ENCODE measurements around the gene UBE2M. TPM values are rescaled to one million over a fixed set of nuclear protein-coding genes. Genes with fewer than 3 reads are reported as not detected.

Gene UBE2M
- total and polyA plus RNA-seq, 5 experiments from 2014 or later = 10.4 to 51.2 (median 20.5) TPM

GRCh38 chr19:58522709-58523108 is 35.7 kb downstream of the UBE2M start:
- Mint-ChIP-seq H3K4me1 (peaks cover 23 to 29% (median 29%) of the 10 kb centered on the region in 4 donors), H3K9me3 (no peaks in the 10 kb centered on the region), H3K27ac (peak overlapping the region in 5 of 10 donors; percentile 16 to 82 (median 73)), H3K36me3 (peaks cover 0 to 3% (median 0%) of the 10 kb centered on the region in 3 donors), H3K27me3 (no peaks in the 10 kb centered on the region), H3K4me3 (peak overlapping the region in 1 of 10 donors; percentile 26)
- no peak for ATAC-seq
- POLR2A ChIA-PET = no interaction called here
- DNase-seq = no peak

- Mint-ChIP-seq H3K4me1 (peaks cover 23 to 33% (median 30%) of the 10 kb centered on the region in 4 donors), H3K27me3 (no peaks in the 10 kb centered on the region), H3K27ac (peak overlapping the region in 3 of 10 donors; percentile 9 to 84 (median 44)), H3K4me3 (peak overlapping the region in 3 of 10 donors; percentile 38 to 62 (median 54)), H3K36me3 (peaks cover 0 to 7% (median 0%) of the 10 kb centered on the region in 3 donors), H3K9me3 (no peaks in the 10 kb centered on the region)
- DNase-seq = no peak
- ATAC-seq = no peak
- POLR2A ChIA-PET = interaction anchor here (0.6 to 5.0 kb wide), 8 partner anchors 17 to 464 kb away, joined by 3 to 94 read pairs (median 12); partner anchors contain the start of genes CHMP2A, MZF1, TRIM28 and UBE2M
These were observed 36.8 kb downstream of the UBE2M start for GRCh38 chr19:58521651-58522050.

GRCh38 chr19:58520257-58520599 is 38.2 kb downstream of the UBE2M start:
- POLR2A ChIA-PET = interaction anchor here (0.7 to 5.0 kb wide), 30 partner anchors 9 to 497 kb away, joined by 3 to 94 read pairs (median 7); partner anchors contain the start of genes CHMP2A, ERVK3-1, TRIM28 and UBE2M
- Mint-ChIP-seq H3K27ac (peak overlapping the region; percentile 95 to 98 (median 98)), H3K36me3 (peaks cover 0 to 10% (median 0%) of the 10 kb centered on the region in 3 donors), H3K4me3 (peak overlapping the region; percentile 92 to 98 (median 96)), H3K9me3 (no peaks in the 10 kb centered on the region), H3K27me3 (no peaks in the 10 kb centered on the region), H3K4me1 (peaks cover 28 to 41% (median 38%) of the 10 kb centered on the region in 4 donors)
- DNase-seq (no peak), ATAC-seq (no peak)

- no peaks in the 10 kb centered on the region for H3K9me3 Mint-ChIP-seq
- ATAC-seq = peak; percentile 82
- H3K4me3 Mint-ChIP-seq = peak within 1 kb of the TSS; percentile 92 to 98 (median 96)
- DNase-seq = peak; percentile 81 to 92 (median 89)
- peaks cover 28 to 45% (median 42%) of the 10 kb centered on the region in 4 donors for H3K4me1 Mint-ChIP-seq
- H3K27ac Mint-ChIP-seq = peak within 1 kb of the TSS; percentile 95 to 98 (median 98)
- POLR2A ChIA-PET = interaction anchor here (0.6 to 5.0 kb wide), 32 partner anchors 9 to 497 kb away, joined by 3 to 94 read pairs (median 7); partner anchors contain the start of genes CHMP2A, ERVK3-1, TRIM28 and UBE2M
- peaks cover 0 to 10% (median 0%) of the 10 kb centered on the region in 3 donors for H3K36me3 Mint-ChIP-seq
- H3K27me3 Mint-ChIP-seq = no peaks in the 10 kb centered on the region
These were observed 38.8 kb downstream of the UBE2M start, which contains the start of gene ZBTB45 for GRCh38 chr19:58519355-58520256. TSS of gene ZBTB45 (minus strand) at chr19:58519810. CDS start at chr19:58517673, 2,137 bp downstream.

GRCh38 chr19:58519087-58519354 is 39.4 kb downstream of the UBE2M start:
- H3K4me3 Mint-ChIP-seq = peak overlapping the region; percentile 92 to 98 (median 96)
- H3K27me3 Mint-ChIP-seq = no peaks in the 10 kb centered on the region
- ATAC-seq (peak; percentile 12 to 18), DNase-seq (peak in 9 of 10 donors; percentile 30 to 73 (median 41))
- peaks cover 0 to 10% (median 0%) of the 10 kb centered on the region in 3 donors for H3K36me3 Mint-ChIP-seq
- H3K27ac Mint-ChIP-seq = peak overlapping the region; percentile 95 to 98 (median 98)
- POLR2A ChIA-PET = interaction anchor here (0.6 to 5.0 kb wide), 21 partner anchors 12 to 337 kb away, joined by 3 to 94 read pairs (median 7); partner anchors contain the start of genes CHMP2A, ERVK3-1, MZF1 and TRIM28
- peaks cover 29 to 50% (median 46%) of the 10 kb centered on the region in 4 donors for H3K4me1 Mint-ChIP-seq
- no peaks in the 10 kb centered on the region for H3K9me3 Mint-ChIP-seq

- POLR2A ChIA-PET = interaction anchor here (0.8 to 5.0 kb wide), 19 partner anchors 12 to 336 kb away, joined by 3 to 94 read pairs (median 7); partner anchors contain the start of genes CHMP2A, ERVK3-1, MZF1 and TRIM28
- Mint-ChIP-seq H3K27me3 (no peaks in the 10 kb centered on the region), H3K9me3 (no peaks in the 10 kb centered on the region), H3K4me3 (peak overlapping the region; percentile 92 to 98 (median 96)), H3K4me1 (peaks cover 32 to 55% (median 50%) of the 10 kb centered on the region in 4 donors), H3K36me3 (peaks cover 0 to 10% (median 0%) of the 10 kb centered on the region in 3 donors), H3K27ac (peak overlapping the region; percentile 95 to 98 (median 98))
- DNase-seq (no peak), ATAC-seq (no peak)
These were observed 39.9 kb downstream of the UBE2M start for GRCh38 chr19:58518256-58519086.

GRCh38 chr19:58516964-58517833 is 41.2 kb downstream of the UBE2M start:
- POLR2A ChIA-PET = interaction anchor here (0.6 to 5.0 kb wide), 7 partner anchors 28 to 335 kb away, joined by 3 to 94 read pairs (median 6); partner anchors contain the start of genes CHMP2A, MZF1, TRIM28 and UBE2M
- Mint-ChIP-seq H3K36me3 (peaks cover 0 to 10% (median 0%) of the 10 kb centered on the region in 3 donors), H3K4me1 (peaks cover 32 to 60% (median 51%) of the 10 kb centered on the region in 4 donors), H3K4me3 (peak overlapping the region in 2 of 10 donors; percentile 8 to 14), H3K27ac (no peak overlapping the region), H3K27me3 (no peaks in the 10 kb centered on the region), H3K9me3 (no peaks in the 10 kb centered on the region)
- DNase-seq = no peak
- no peak for ATAC-seq

GRCh38 chr19:58516246-58516836 is 42.1 kb downstream of the UBE2M start:
- no peak for DNase-seq
- Mint-ChIP-seq H3K27me3 (no peaks in the 10 kb centered on the region), H3K4me3 (peak overlapping the region in 4 of 10 donors; percentile 41 to 75 (median 62)), H3K9me3 (no peaks in the 10 kb centered on the region), H3K4me1 (peaks cover 32 to 60% (median 51%) of the 10 kb centered on the region in 4 donors), H3K36me3 (peaks cover 0 to 10% (median 0%) of the 10 kb centered on the region in 3 donors), H3K27ac (peak overlapping the region in 2 of 10 donors; percentile 47 to 60)
- POLR2A ChIA-PET = no interaction called here
- no peak for ATAC-seq

- Mint-ChIP-seq H3K27me3 (no peaks in the 10 kb centered on the region), H3K9me3 (no peaks in the 10 kb centered on the region), H3K4me1 (peaks cover 29 to 56% (median 47%) of the 10 kb centered on the region in 4 donors), H3K4me3 (peak overlapping the region in 9 of 10 donors; percentile 8 to 75 (median 57)), H3K27ac (peak overlapping the region in 7 of 10 donors; percentile 19 to 81 (median 69)), H3K36me3 (peaks cover 0 to 10% (median 0%) of the 10 kb centered on the region in 3 donors)
- POLR2A ChIA-PET = interaction anchor here (0.6 to 4.6 kb wide), 3 partner anchors 15 to 440 kb away, joined by 6 to 23 read pairs (median 8); no protein-coding TSS in a partner anchor
- DNase-seq (no peak), ATAC-seq (no peak)
These were observed 43.2 kb downstream of the UBE2M start for GRCh38 chr19:58515259-58515658.

- peaks cover 23 to 50% (median 41%) of the 10 kb centered on the region in 4 donors for H3K4me1 Mint-ChIP-seq
- H3K27me3 Mint-ChIP-seq = no peaks in the 10 kb centered on the region
- POLR2A ChIA-PET = interaction anchor here (0.6 to 4.6 kb wide), 10 partner anchors 14 to 331 kb away, joined by 3 to 23 read pairs (median 7); partner anchors contain the start of genes CHMP2A and TRIM28
These were observed 43.8 kb downstream of the UBE2M start for GRCh38 chr19:58514564-58515022.

More at GRCh38 chr19:58514564-58515022, 43.8 kb downstream of the UBE2M start:
- DNase-seq (no peak), ATAC-seq (no peak)
- Mint-ChIP-seq H3K27ac (peak overlapping the region in 8 of 10 donors; percentile 62 to 97 (median 87)), H3K9me3 (no peaks in the 10 kb centered on the region), H3K36me3 (peaks cover 0 to 10% (median 0%) of the 10 kb centered on the region in 3 donors), H3K4me3 (peak overlapping the region; percentile 60 to 91 (median 78))
